HAP-1 (cell line): ENCODE results near the gene ALKBH4.

ENCODE experiments used
- DNase-seq, 2 experiments: peaks; one replicate each; pipeline ENCODE4 v3.0.0-alpha.2; 2016 to 2020; ENCODE audit warnings: low spot score in 2 of 2
- H3K27me3 ChIP-seq: fragments of 250-450 bp; sonication (Bioruptor Pico); 2 replicates; pipeline ENCODE4 v1.5.1; 2020; ENCODE audit warnings: low read depth, mild to moderate bottlenecking, moderate library complexity
- H3K36me3 ChIP-seq: fragments of 250-450 bp; sonication (Bioruptor Pico); replicated peaks from 2 replicates; pipeline ENCODE4 v1.5.1; 2020; ENCODE audit warnings: mild to moderate bottlenecking
- H3K4me1 ChIP-seq: fragments of 250-450 bp; sonication (Bioruptor Pico); 2 replicates; pipeline ENCODE4 v1.5.1; 2020; ENCODE audit warnings: mild to moderate bottlenecking
- H3K4me3 ChIP-seq: fragments of 250-450 bp; sonication (Bioruptor Pico); 2 replicates; pipeline ENCODE4 v1.5.1; 2020; ENCODE audit warnings: mild to moderate bottlenecking, moderate library complexity
- H3K9me3 ChIP-seq: fragments of 250-450 bp; sonication (Bioruptor Pico); 2 replicates; pipeline ENCODE4 v1.5.1; 2020; ENCODE audit warnings: mild to moderate bottlenecking, moderate library complexity
- in situ Hi-C: fragments of 300-500 bp; cut with MboI; formaldehyde crosslinking; loops from 3 replicates; pipeline ENCODE4 v1.14.3; 2020; ENCODE audit warnings: low sequenced_read_pairs, inconsistent platforms, mixed read lengths

ALKBH4 gene

DNA sequence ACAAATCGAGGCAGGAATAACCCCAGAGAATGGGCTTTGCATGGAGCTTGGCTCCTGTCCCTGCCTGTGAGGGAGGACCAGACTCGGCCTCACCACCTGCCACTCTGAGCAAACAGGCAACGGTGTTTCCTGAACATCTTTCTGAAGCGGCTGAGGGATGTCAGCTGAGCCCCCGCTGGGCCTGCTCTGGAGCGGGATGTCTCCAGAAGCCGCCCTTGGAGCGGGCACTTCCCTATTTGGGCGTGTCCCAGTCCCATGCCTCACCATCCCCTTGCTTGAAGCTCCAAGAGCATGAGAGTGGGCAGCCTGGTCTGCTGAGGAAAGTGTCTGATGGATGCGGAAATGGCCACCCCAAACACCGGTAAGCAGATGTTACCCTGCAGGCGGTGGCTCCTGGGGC is 10.2 kb downstream of the ALKBH4 start:
- in situ Hi-C loops: no loop called here
- H3K36me3 ChIP-seq: peaks cover 25% of the 10 kb centered on the region
- DNase-seq: no peak

DNA sequence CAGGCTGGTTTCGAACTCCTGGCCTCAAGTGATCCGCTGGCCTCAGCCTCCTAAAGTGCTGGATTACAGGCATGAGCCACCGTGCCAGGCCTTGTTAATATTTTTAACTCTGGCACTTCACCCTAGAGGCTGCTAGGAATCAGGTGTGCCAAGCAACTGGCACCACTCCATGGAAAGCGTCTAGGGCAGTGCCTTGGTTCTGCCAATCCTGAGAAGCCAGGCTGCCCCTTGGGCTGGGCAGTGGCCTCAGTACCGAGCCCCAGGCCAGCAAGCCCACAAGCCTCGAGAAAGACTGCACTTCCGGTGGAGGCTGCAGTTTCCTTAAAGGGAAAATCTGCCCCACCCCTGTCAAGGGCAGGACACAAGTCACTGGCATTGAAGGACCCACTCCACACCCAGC is 11.3 kb downstream of the ALKBH4 start:
- DNase-seq: no peak
- in situ Hi-C loops: no loop called here
- no peaks in the 10 kb centered on the region for H3K27me3 ChIP-seq
- peaks cover 23% of the 10 kb centered on the region for H3K36me3 ChIP-seq
- H3K4me1 ChIP-seq: no peaks in the 10 kb centered on the region
- H3K4me3 ChIP-seq: no peak overlapping the region
- no peaks in the 10 kb centered on the region for H3K9me3 ChIP-seq

More for the DNA sequence above, 10.2 kb downstream of the ALKBH4 start:
- no peaks in the 10 kb centered on the region for H3K9me3 ChIP-seq
- no peaks in the 10 kb centered on the region for H3K27me3 ChIP-seq
- no peak overlapping the region for H3K4me3 ChIP-seq
- H3K4me1 ChIP-seq: no peaks in the 10 kb centered on the region

DNA sequence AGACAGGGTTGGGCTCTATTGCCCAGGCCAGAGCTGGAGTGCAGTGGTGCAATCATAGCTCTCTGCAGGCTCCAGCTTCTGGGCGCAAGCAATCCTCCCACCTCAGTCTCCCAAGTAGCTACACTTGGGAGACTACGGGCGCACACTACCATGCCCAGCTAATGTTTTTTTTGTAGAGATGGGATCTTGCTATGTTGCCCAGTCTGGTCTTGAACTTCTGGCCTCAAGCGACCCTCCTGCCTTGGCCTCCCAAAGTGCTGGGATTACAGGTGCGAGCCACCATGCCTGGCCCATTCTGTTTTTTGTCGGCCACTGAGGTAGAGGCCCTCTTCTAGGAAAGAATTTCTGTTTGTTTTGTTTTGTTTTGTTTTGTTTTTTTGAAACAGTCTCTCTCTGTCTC is 12.2 kb downstream of the ALKBH4 start:
- H3K27me3 ChIP-seq: no peaks in the 10 kb centered on the region
- DNase-seq: no peak
- no peaks in the 10 kb centered on the region for H3K4me1 ChIP-seq
- H3K4me3 ChIP-seq: no peak overlapping the region
- H3K9me3 ChIP-seq: no peaks in the 10 kb centered on the region
- peaks cover 15% of the 10 kb centered on the region for H3K36me3 ChIP-seq
- in situ Hi-C loops: no loop called here

DNA sequence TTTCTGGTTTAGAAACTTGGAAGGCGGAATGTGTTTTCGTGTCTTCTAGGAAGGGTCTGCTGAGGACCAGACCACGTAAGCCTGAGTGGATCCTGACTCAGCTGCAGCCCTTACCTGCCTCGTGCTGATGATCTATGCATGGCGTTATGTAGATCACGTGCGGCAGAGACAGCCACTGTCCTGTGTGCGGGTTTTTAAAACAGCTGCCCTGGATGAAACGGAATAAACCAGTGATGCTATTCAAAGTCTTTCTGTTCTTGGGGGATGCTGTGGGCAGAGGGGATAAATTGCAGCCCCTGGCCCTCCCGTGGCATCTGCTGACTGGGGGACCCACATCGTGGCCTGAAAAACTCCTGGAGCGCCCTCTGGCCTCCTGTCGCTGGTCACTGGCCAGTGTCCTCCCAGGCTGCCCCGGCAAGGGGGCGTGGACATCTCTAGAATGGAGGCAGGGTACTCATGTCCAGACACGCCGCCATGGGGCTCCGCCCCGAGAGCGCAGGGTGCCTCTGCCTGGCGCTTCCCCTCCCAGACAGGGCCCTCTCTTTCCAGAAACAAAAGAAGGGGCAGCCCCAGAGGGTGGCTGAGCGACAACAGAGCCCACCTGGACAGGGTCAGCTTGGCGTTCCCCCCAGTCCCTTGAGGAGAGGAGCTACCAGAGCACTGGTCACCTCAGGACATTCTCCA is 13.2 kb downstream of the ALKBH4 start:
- Histone ChIP-seq H3K27me3 (no peaks in the 10 kb centered on the region), H3K4me3 (no peak overlapping the region), H3K36me3 (peaks cover 13% of the 10 kb centered on the region), H3K9me3 (no peaks in the 10 kb centered on the region), H3K4me1 (no peaks in the 10 kb centered on the region)
- in situ Hi-C loops: no loop called here
- DNase-seq: no peak

DNA sequence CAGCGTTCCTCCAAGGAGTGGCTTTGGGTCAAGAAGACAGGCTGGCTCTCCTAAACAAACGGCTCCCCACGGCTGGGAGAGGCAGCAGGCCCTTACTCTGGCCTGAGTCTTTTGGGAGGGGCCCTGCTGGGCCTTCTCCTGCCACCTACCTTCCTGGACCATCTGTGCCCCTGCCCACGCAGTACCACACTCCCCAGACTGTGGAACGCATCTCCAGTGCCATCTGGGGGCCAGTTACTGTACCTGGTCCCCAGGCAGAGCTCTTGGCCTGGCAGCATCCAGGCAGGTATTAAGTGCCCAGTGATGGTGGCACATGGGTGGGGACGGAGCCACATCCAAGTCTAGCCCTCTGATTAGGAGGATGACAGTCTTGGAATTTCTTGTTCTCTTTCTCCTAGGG is 14.4 kb downstream of the ALKBH4 start:
- in situ Hi-C loops: no loop called here
- Histone ChIP-seq H3K27me3 (no peaks in the 10 kb centered on the region), H3K9me3 (no peaks in the 10 kb centered on the region), H3K36me3 (peaks cover 7% of the 10 kb centered on the region; the same call in 1 of the 2 replicates), H3K4me1 (no peaks in the 10 kb centered on the region), H3K4me3 (no peak overlapping the region)
- DNase-seq: no peak

DNA sequence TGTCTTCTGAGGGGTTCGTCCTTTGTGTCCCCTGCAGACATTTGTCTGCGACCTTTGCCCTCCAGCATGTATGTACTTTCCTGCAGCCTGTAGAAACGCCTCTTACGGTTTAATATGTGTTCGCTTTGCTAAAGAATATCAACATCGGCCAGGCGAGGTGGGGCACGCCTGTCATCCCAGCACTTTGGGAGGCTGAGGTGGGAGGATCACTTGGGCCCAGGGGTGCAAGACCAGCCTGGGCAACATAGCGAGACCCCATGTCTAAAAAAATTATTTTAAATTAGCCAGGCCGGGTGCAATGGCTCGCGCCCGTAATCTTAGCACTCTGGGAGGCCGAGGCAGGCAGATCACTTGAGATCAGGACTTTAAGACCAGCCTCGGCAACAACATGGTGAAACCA is 15.5 kb downstream of the ALKBH4 start:
- H3K27me3 ChIP-seq: no peaks in the 10 kb centered on the region
- peaks cover 7% of the 10 kb centered on the region; the same call in 1 of the 2 replicates for H3K36me3 ChIP-seq
- no peaks in the 10 kb centered on the region for H3K9me3 ChIP-seq
- H3K4me1 ChIP-seq: no peaks in the 10 kb centered on the region
- no peak for DNase-seq
- in situ Hi-C loops: no loop called here
- H3K4me3 ChIP-seq: no peak overlapping the region

DNA sequence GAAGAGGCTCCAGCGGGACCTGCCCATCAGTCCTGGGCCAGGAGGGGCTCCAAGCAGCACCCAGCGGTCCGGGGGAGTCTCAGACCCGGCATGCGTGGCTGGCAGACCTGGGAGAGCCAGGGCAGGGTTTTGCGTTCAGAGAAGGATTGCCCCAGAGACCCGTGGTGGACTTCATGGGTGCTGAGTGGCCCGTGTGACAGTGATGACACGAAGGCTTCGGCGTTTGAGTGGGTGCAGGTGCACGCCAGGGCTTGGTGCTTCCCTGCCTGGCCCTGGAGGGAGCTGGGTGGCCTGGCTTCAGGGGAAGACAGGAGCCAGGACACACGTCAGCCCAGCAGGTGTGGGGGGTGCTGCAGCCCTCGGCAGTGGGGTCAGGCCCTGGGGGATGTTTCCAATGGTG is 17.4 kb downstream of the ALKBH4 start:
- in situ Hi-C loops: no loop called here

DNA sequence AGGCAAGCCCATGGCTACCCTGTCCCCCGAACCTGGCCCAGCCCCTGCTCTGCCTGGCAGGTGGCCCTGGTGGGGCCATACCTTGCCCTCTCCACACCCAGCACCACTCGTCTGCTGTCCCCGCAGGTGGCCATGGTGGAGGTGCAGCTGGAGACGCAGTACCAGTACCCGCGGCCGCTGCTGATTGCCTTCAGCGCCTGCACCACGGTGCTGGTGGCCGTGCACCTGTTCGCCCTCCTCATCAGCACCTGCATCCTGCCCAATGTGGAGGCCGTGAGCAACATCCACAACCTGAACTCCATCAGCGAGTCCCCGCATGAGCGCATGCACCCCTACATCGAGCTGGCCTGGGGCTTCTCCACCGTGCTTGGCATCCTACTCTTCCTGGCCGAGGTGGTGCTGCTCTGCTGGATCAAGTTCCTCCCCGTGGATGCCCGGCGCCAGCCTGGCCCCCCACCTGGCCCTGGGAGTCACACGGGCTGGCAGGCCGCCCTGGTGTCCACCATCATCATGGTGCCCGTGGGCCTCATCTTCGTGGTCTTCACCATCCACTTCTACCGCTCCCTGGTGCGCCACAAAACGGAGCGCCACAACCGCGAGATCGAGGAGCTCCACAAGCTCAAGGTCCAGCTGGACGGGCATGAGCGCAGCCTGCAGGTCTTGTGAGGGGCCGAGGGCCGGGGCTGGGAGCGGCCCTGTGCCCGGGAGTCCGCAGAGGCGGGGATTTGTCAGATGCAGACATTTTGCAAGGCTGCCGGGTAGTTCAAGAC is 18.1 kb downstream of the ALKBH4 start:
- Histone ChIP-seq H3K9me3 (no peaks in the 10 kb centered on the region), H3K4me3 (no peak overlapping the region), H3K27me3 (no peaks in the 10 kb centered on the region), H3K4me1 (peaks cover 4% of the 10 kb centered on the region), H3K36me3 (peaks cover 12% of the 10 kb centered on the region)
- DNase-seq: no peak
- in situ Hi-C loops: no loop called here

More for the DNA sequence above, 17.4 kb downstream of the ALKBH4 start:
- peaks cover 7% of the 10 kb centered on the region; the same call in 1 of the 2 replicates for H3K36me3 ChIP-seq
- no peak overlapping the region for H3K4me3 ChIP-seq
- H3K4me1 ChIP-seq: no peaks in the 10 kb centered on the region
- no peak for DNase-seq
- H3K27me3 ChIP-seq: no peaks in the 10 kb centered on the region
- no peaks in the 10 kb centered on the region for H3K9me3 ChIP-seq

DNA sequence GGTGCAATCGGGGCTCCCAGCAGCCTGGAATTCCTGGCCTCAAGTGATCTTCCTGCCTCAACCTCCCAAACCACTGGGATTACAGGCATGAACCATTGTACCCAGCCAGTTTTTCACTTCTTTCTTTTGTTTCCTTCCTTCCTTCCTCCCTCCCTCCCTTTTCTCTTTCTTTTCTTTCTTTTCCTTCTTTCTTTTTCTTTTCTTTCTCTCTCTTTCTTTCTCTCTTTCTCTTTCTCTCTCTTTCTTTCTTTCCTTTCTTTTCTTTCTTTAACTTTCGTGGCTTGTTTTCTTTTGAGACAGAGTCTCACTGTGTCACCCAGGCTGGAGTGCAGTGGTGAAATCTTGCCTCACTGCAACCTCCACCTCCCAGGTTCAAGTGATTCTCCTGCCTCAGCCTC is 19.0 kb downstream of the ALKBH4 start:
- in situ Hi-C loops: no loop called here
- no peaks in the 10 kb centered on the region for H3K9me3 ChIP-seq
- H3K27me3 ChIP-seq: no peaks in the 10 kb centered on the region
- peaks cover 12% of the 10 kb centered on the region for H3K36me3 ChIP-seq
- H3K4me3 ChIP-seq: no peak overlapping the region
- no peak for DNase-seq
- peaks cover 5% of the 10 kb centered on the region for H3K4me1 ChIP-seq

DNA sequence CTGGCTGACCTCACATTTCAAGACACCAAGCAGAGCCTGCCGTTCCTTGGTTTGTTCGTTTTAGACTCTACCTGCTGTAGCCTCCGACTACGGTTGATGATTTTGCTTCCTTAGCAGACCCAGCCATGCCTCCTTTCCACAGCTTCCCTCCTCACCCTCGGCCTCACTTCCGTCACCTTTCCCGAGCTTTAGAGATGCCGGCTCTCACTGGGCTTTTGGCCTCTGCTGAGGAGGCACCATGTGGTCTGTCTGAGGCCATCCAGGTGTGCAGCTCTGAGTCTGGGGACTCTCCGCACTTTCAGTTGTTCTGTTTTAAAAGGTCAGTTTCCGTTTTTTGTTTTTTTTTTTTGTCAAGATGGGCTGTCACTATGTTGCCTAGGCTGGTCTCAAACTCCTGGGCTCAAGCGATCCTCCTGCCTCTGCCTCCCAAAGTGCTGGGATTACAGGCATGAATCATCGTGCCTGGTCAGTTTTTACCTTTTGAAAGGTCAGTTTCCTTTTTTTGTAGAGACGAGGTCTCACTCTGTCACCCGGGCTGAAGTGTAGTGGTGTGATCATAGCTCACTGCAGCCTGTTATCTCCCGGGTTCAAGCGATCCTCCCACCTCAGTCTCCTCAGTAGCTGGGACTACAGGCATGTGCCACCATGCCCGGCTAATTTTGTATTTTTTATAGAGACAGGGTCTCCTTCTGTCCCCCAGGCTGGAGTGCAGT is 19.5 kb downstream of the ALKBH4 start:
- Histone ChIP-seq H3K4me3 (no peak overlapping the region), H3K27me3 (no peaks in the 10 kb centered on the region), H3K36me3 (peaks cover 15% of the 10 kb centered on the region), H3K9me3 (no peaks in the 10 kb centered on the region), H3K4me1 (peaks cover 7% of the 10 kb centered on the region)
- DNase-seq: no peak
- in situ Hi-C loops: no loop called here

DNA sequence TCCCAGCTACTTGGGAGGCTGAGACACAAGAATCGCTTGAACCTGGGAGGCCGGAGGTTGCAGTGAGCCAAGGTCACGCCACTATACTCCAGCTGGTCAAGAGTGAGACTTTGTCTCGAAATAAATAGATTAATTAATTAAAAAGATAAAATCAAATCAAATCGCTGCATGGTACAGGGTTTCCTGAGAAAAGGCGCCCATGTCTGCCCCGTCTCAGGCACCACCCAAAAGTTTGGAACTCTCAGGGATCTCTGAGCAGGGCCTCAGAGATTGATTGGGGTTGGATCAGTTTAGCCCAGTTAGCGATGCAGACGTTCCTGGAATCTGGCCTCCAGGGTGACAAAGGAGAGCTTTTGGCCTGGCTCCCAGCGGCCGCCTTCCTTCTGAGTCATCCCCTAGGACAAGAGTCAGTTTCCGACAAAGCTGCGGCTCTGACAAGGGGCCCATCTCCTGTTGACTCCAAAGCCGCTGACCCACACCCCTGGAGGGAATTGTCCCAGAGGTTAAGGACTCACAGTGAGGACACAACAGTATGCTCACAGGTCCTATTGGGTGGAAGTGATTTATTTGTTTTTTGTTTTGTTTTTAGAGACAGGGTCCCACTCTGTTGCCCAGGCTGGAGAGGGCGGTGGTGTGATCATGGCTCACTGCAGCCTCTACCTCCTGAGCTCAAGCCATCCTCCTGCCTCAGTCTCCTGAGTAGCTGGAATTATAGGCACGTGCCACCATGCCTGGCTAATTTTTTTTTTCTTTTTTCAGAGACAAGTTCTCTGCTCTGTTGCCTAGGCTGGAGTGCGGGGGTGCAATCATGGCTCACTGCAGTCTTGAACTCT is 24.5 kb downstream of the ALKBH4 start:
- peaks cover 11% of the 10 kb centered on the region for H3K4me1 ChIP-seq
- peak in 1 of 2 experiments; percentile 63 for DNase-seq
- peaks cover 12% of the 10 kb centered on the region for H3K36me3 ChIP-seq
- no peaks in the 10 kb centered on the region for H3K27me3 ChIP-seq
- in situ Hi-C loops: no loop called here
- no peaks in the 10 kb centered on the region for H3K9me3 ChIP-seq
- no peak overlapping the region for H3K4me3 ChIP-seq

DNA sequence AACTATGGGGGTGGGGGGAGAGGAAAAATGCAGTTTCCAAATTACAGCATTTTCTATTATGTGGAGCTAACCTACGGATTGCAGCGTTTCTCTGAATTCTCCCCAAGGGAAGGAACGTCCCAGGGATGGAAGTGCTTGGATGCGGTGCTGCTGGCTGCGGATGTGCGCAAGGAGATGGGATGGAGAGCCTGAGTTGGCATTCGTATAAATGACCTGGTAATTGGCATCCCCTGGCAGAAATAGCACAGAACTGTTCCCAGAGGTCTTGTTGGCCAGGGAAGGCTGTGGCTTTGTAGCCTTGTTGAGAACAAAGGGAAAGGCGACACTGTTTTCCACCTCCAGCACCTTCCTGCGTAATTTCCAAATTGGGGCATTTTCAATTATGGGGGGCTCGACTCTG is 28.5 kb downstream of the ALKBH4 start:
- Histone ChIP-seq H3K27me3 (no peaks in the 10 kb centered on the region), H3K4me1 (peaks cover 17% of the 10 kb centered on the region; the same call in 1 of the 2 replicates), H3K4me3 (no peak overlapping the region), H3K36me3 (peaks cover 8% of the 10 kb centered on the region; the same call in 1 of the 2 replicates), H3K9me3 (no peaks in the 10 kb centered on the region)
- in situ Hi-C loops: no loop called here
- DNase-seq: no peak

DNA sequence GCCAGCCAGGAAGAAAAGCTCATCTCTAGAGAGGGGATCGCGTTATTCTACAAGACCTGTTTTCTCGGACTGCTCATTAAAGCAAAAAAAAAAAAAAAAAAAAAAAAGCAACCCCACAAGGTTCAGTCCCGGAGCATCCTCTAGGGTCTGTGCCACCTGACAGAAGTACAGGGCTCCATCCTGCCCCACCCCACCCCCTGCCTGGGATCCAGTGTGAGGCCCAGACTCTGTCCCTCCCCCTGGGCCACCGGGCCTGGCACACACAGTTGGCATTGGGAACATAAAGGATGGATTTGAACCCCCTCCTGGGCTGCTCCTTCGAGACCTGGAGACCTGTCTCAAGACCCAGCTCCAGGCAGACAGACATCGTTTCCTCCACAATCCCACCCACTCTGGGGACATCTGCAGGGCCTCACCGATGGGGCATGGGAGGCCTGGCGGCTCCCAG is 30.6 kb downstream of the ALKBH4 start:
- no peaks in the 10 kb centered on the region for H3K9me3 ChIP-seq
- H3K36me3 ChIP-seq: peaks cover 3% of the 10 kb centered on the region; the same call in 1 of the 2 replicates
- no peaks in the 10 kb centered on the region for H3K27me3 ChIP-seq
- in situ Hi-C loops: no loop called here
- peak overlapping the region; percentile 72 for H3K4me3 ChIP-seq
- no peak for DNase-seq
- peaks cover 10% of the 10 kb centered on the region; the same call in 1 of the 2 replicates for H3K4me1 ChIP-seq
